Central memory CD8-positive, alpha-beta T cell (primary cell): ENCODE data around the gene RTP5.

Experiments
- ATAC-seq: fragments of 150-1000 bp; cut with Tn5 transposase; replicated peaks from 2 replicates; pipeline ENCODE4 v1.10.0; 2022; ENCODE audit warnings: mild to moderate bottlenecking, moderate FRiP score, moderate number of reproducible peaks; ENCODE audit not compliant: poor library complexity, severe bottlenecking; ENCODE audit errors: extremely low read depth
- DNase-seq, 2 donors: peaks; one replicate each; pipeline ENCODE4 v3.0.0; 2021; ENCODE audit warnings: low spot score in 2 of 2
- H3K27ac Mint-ChIP-seq: one replicate; pipeline ENCODE4 v1.8.0; 2022; ENCODE audit warnings: low read depth, mild to moderate bottlenecking, moderate library complexity, mixed read lengths
- H3K27me3 Mint-ChIP-seq: one replicate; pipeline ENCODE4 v1.8.0; 2022; ENCODE audit warnings: mixed read lengths
- H3K36me3 Mint-ChIP-seq: one replicate; pipeline ENCODE4 v1.8.0; 2022; ENCODE audit warnings: mild to moderate bottlenecking, moderate library complexity, mixed read lengths; ENCODE audit not compliant: insufficient read depth
- H3K4me1 Mint-ChIP-seq: one replicate; pipeline ENCODE4 v1.8.0; 2022; ENCODE audit warnings: mixed read lengths
- H3K4me3 Mint-ChIP-seq: one replicate; pipeline ENCODE4 v1.8.0; 2022; ENCODE audit warnings: mild to moderate bottlenecking, moderate library complexity, mixed read lengths
- H3K9me3 Mint-ChIP-seq: one replicate; pipeline ENCODE4 v1.8.0; 2022; ENCODE audit warnings: mixed read lengths

The RTP5 gene

GRCh38 chr2:241835611-241836010, 33.9 kb upstream of the RTP5 start:
- DNase-seq = no peak
- no peaks in the 10 kb centered on the region for H3K9me3 Mint-ChIP-seq
- no peak overlapping the region for H3K27ac Mint-ChIP-seq
- H3K27me3 Mint-ChIP-seq = no peaks in the 10 kb centered on the region
- peaks cover 17% of the 10 kb centered on the region for H3K4me1 Mint-ChIP-seq
- no peaks in the 10 kb centered on the region for H3K36me3 Mint-ChIP-seq
- no peak overlapping the region for H3K4me3 Mint-ChIP-seq
- no peak for ATAC-seq

GRCh38 chr2:241836292-241836691, 33.2 kb upstream of the RTP5 start:
- H3K4me1 Mint-ChIP-seq = peaks cover 21% of the 10 kb centered on the region
- H3K36me3 Mint-ChIP-seq = no peaks in the 10 kb centered on the region
- H3K9me3 Mint-ChIP-seq = no peaks in the 10 kb centered on the region
- no peaks in the 10 kb centered on the region for H3K27me3 Mint-ChIP-seq
- H3K27ac Mint-ChIP-seq = no peak overlapping the region
- no peak overlapping the region for H3K4me3 Mint-ChIP-seq
- no peak for ATAC-seq
- no peak for DNase-seq

GRCh38 chr2:241837197-241837965, 32.1 kb upstream of the RTP5 start:
- H3K36me3 Mint-ChIP-seq = peaks cover under 1% of the 10 kb centered on the region
- H3K4me1 Mint-ChIP-seq = peaks cover 26% of the 10 kb centered on the region
- no peaks in the 10 kb centered on the region for H3K9me3 Mint-ChIP-seq
- H3K27me3 Mint-ChIP-seq = no peaks in the 10 kb centered on the region
- H3K4me3 Mint-ChIP-seq = no peak overlapping the region
- ATAC-seq (no peak), DNase-seq (no peak)
- no peak overlapping the region for H3K27ac Mint-ChIP-seq

GRCh38 chr2:241841181-241842066, 28.1 kb upstream of the RTP5 start:
- peaks cover 12% of the 10 kb centered on the region for H3K36me3 Mint-ChIP-seq
- H3K4me1 Mint-ChIP-seq = peaks cover 49% of the 10 kb centered on the region
- no peaks in the 10 kb centered on the region for H3K9me3 Mint-ChIP-seq
- DNase-seq (no peak), ATAC-seq (no peak)
- no peak overlapping the region for H3K27ac Mint-ChIP-seq
- H3K4me3 Mint-ChIP-seq = peak overlapping the region; percentile 18
- H3K27me3 Mint-ChIP-seq = no peaks in the 10 kb centered on the region

GRCh38 chr2:241842067-241842415, 27.5 kb upstream of the RTP5 start:
- H3K27me3 Mint-ChIP-seq = no peaks in the 10 kb centered on the region
- peaks cover 12% of the 10 kb centered on the region for H3K36me3 Mint-ChIP-seq
- H3K27ac Mint-ChIP-seq = peak overlapping the region; percentile 95
- peaks cover 51% of the 10 kb centered on the region for H3K4me1 Mint-ChIP-seq
- peak overlapping the region; percentile 18 for H3K4me3 Mint-ChIP-seq
- ATAC-seq = no peak
- no peaks in the 10 kb centered on the region for H3K9me3 Mint-ChIP-seq
- DNase-seq = no peak

- H3K4me3 Mint-ChIP-seq = peak overlapping the region; percentile 77
- no peaks in the 10 kb centered on the region for H3K9me3 Mint-ChIP-seq
- no peaks in the 10 kb centered on the region for H3K27me3 Mint-ChIP-seq
- H3K4me1 Mint-ChIP-seq = peaks cover 45% of the 10 kb centered on the region
- peak; percentile 54 for ATAC-seq
- peaks cover 12% of the 10 kb centered on the region for H3K36me3 Mint-ChIP-seq
- peak overlapping the region; percentile 95 for H3K27ac Mint-ChIP-seq
- peak in 1 of 2 donors; percentile 53 for DNase-seq
Observed at GRCh38 chr2:241842620-241843211, 26.8 kb upstream of the RTP5 start.

- Mint-ChIP-seq H3K27me3 (no peaks in the 10 kb centered on the region), H3K4me1 (peaks cover 45% of the 10 kb centered on the region), H3K27ac (peak overlapping the region; percentile 95), H3K9me3 (no peaks in the 10 kb centered on the region), H3K36me3 (peaks cover 12% of the 10 kb centered on the region), H3K4me3 (peak overlapping the region; percentile 77)
- no peak for DNase-seq
- ATAC-seq = no peak
Observed at GRCh38 chr2:241843321-241844065, 26.0 kb upstream of the RTP5 start.

GRCh38 chr2:241844066-241844728, 25.3 kb upstream of the RTP5 start:
- no peaks in the 10 kb centered on the region for H3K9me3 Mint-ChIP-seq
- DNase-seq (peak; percentile 55 to 58), ATAC-seq (peak; percentile 77)
- no peaks in the 10 kb centered on the region for H3K27me3 Mint-ChIP-seq
- peak overlapping the region; percentile 76 for H3K27ac Mint-ChIP-seq
- peak overlapping the region; percentile 76 for H3K4me3 Mint-ChIP-seq
- H3K4me1 Mint-ChIP-seq = peaks cover 45% of the 10 kb centered on the region
- H3K36me3 Mint-ChIP-seq = peaks cover 12% of the 10 kb centered on the region

GRCh38 chr2:241844831-241845578, 24.5 kb upstream of the RTP5 start:
- H3K36me3 Mint-ChIP-seq = peaks cover 12% of the 10 kb centered on the region
- DNase-seq = no peak
- peaks cover 45% of the 10 kb centered on the region for H3K4me1 Mint-ChIP-seq
- H3K27ac Mint-ChIP-seq = peak overlapping the region; percentile 76
- no peaks in the 10 kb centered on the region for H3K9me3 Mint-ChIP-seq
- no peaks in the 10 kb centered on the region for H3K27me3 Mint-ChIP-seq
- peak overlapping the region; percentile 76 for H3K4me3 Mint-ChIP-seq
- no peak for ATAC-seq

GRCh38 chr2:241846406-241846805, 23.1 kb upstream of the RTP5 start:
- Mint-ChIP-seq H3K27me3 (no peaks in the 10 kb centered on the region), H3K9me3 (no peaks in the 10 kb centered on the region), H3K4me1 (peaks cover 42% of the 10 kb centered on the region), H3K4me3 (peak overlapping the region; percentile 76), H3K27ac (peak overlapping the region; percentile 44), H3K36me3 (peaks cover 14% of the 10 kb centered on the region)
- DNase-seq (no peak), ATAC-seq (no peak)

- no peak overlapping the region for H3K4me3 Mint-ChIP-seq
- no peak for ATAC-seq
Observed at GRCh38 chr2:241848761-241849615, 20.5 kb upstream of the RTP5 start.

More at GRCh38 chr2:241848761-241849615, 20.5 kb upstream of the RTP5 start:
- Mint-ChIP-seq H3K36me3 (peaks cover 12% of the 10 kb centered on the region), H3K4me1 (peaks cover 30% of the 10 kb centered on the region), H3K27me3 (no peaks in the 10 kb centered on the region), H3K27ac (no peak overlapping the region), H3K9me3 (no peaks in the 10 kb centered on the region)
- DNase-seq = no peak
